Stimulated activated CD8-positive, alpha-beta memory T cell treated with anti-CD3 and anti-CD28 coated beads, Interleukin-15, amount 100 ng/mL, for 48 hours (primary cell): ENCODE results near the gene FAM163B.

Source experiments
- DNase-seq, 2 donors: peaks; one replicate each; pipeline ENCODE4 v3.0.0-alpha.2; 2020; ENCODE audit warnings: low read depth in 2 of 2

Gene FAM163B

DNA sequence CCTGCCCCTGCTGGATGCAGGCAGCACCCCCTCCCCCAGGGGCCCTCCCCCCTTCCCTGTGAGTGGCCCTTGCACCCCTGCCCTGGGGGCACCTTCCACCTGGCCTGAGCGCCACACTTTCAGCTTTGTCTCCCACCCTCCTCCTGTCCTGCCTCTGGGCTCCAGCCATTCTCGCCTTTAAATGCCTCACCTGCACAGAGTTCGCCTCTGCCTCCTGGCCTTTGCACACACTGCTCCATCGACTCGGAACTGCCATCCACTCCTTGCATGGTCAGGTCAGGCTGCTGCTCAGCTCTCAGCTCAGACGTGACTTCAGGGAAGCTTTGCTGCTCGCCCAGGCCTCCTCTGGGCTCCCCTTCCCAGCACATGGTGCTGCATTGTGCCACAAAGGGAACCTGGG is 10.2 kb downstream of the FAM163B start:
- DNase-seq = no peak

DNA sequence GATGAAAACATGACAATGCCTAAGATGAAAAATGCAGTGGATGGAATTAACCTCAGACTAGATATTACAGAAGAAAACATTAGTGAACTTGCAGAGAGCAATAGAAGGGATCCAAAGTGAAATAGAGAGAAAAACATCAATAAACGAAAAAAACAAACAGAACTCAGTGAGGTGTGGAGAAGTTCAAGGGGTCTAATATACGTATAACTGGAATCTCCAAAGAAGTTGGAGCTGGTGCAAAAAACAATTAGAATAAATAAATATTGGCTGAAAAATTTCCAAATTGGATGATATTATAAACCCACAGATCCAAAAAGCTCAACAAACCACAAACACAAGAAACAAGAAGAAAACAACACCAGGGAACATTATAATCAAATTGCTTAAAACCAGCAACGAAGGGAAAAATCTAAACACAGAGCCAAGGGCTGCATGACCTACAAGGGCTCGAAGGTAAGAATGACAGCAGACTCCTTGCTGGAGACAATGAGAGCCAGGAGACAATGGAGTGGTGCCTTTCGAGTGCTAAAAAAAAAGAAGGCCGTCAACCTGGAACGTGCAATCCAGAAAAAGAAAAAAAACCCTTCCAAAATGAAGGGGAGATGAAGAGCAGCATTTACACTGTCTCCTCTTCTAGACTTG is 11.8 kb downstream of the FAM163B start:
- DNase-seq = no peak

DNA sequence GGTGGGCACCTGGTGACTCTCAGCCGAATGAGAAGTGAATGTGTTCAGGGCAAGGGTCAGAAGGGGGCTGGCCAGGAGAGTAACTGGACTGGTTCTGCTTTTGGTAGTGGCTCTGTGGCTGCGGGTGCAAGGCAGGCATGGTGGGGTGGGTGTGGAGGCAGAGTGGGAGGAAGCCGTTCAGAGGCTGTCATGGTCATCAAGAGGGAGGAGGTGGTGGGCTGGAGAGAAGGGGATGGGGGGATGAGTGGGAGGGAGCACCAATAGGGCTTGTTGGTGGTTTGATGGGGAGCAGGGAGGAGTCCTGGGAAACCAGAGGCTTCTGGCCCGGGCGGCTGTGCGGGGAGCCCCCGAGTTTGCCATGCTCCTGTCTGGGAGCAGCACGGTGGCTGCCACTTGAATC is 13.3 kb downstream of the FAM163B start:
- DNase-seq = no peak

DNA sequence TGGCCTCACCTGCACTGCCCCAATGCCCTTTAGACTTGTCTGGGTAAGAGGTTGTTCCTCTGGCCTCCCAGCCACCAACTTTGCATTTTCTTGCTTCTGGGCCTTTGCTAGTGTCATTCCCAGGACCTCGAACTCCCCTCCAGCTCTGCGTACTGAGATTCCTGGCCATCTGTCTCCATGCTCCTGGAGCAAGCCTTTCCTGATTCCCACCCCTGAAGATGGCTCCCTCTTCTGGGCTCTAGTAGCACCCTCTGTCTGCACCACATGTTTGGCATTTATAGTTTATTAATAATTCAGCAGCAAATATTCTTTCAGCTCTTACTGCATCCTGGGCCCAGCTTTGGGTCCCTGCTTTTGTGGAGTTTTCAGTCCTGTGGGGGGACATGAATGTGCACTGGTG is 14.9 kb downstream of the FAM163B start:
- DNase-seq = no peak

DNA sequence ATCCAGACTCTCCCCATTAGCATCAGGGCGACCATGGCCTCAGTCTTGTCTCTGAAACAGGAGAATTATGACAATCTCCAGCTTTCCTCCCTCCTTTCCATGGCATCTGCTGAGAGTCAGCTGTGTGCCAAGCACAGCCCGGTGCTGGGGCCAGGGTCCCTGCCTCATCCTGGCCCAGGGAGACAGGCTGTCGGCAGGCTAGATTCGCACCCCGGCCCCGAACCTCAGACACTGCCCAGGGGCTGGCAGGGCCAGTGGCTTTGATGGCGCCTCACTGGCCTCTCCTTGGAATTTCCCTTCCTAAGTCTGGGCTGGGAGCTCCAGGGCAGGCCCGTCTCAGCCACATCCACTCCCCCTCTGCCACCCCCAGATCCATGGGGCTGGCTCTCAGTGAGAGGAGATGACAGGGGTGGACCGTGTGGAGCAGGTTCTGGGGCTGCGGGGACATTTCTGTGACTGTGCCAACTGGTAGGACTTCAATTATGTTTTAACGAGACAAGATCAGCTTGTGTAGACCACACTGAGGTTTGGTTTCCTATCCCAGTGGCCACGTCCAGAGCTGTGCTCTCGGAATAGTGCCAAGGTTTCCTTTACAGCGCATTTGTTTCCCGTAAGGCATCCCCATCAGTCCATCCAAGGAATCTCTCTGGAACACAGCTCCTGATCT is 15.5 kb downstream of the FAM163B start:
- DNase-seq = no peak

DNA sequence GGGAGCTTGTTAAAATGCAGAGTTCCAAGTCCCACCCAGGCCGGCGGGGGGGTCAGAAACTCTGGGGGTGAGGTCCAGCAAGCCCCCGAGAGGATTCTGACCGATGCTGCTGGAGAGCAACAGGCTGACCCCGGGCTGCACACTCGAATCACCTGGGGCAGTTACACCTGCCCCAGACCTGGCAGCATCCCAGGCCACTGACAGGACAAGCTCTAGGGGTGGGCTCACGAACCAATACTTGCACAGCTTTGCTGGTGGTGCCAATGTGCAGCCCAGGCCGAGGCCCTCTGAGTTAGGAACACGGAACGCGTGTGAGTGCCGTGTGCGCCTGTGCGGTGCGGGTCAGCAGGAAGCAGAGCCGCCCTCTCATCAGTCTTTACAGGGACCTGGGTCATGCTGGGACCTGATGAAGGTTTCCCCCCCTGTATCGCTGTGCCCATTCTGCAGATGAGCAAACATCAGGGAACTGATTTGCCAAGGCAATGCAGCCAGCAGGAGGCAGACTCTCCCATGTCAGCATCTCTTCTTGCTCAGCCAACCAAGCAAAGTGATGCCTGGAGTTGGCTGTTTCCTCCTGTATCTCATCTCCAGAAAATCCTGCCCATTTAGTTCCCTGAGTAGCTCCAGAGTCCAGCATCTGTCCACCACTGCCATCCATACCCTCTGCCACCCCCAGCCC is 16.3 kb downstream of the FAM163B start:
- no peak for DNase-seq

DNA sequence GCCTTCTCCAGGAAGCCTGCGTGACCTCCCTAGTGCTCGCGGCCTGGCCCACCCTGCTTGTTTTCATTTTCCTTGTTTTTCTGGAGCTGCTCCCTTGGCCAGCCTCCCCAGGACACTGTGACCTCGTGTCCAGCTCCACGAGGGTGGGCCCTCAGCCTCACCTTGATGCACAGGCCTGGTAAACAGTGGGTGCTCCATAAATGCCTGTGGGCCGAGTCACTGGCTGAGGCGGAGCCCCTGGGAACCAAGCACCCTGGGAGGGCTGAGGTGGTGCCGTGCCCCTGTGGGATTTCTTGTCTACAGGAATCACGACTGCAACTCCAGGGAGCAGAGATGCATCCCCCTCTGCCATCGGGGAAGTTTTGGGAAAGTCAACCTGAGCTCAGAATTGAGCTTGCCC is 17.2 kb downstream of the FAM163B start:
- DNase-seq = no peak

DNA sequence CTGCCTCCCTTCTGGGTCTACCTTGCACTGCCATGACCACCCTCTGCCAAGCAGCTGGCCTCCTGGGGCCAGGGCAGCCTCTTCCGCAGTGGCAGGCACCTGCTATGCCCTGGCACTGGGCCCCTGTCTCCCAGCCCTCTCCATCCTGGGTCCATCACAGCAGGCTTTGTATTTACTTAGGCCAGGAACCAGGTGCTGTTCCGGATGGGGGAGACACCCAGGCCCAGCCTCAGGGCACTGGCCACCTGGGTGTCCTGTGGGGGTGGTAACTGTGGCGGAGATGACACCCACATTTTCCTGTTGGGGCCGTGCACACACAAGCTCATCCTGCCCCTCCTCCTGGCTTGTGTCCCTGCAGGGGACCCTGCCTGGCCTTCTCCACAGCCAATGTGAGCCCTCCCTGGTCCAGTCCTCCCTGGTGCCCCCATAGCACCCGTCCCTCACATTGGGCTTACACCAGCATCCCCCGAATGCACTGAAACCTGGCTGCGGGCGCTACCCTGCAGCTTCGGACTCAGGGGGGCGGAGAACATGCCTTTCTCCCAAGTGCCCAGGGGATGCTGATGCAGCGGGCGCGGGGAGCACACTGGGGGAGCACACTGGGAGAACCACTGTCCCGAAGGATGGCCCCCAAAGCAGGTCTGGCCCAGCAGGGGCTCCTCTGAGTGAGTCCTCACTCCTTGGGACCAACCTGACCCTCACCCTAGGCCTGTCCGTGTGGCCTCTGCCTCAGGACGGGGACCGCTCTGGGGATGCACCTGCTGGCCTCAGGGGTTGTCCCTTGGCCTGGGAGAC is 17.9 kb downstream of the FAM163B start:
- no peak for DNase-seq

DNA sequence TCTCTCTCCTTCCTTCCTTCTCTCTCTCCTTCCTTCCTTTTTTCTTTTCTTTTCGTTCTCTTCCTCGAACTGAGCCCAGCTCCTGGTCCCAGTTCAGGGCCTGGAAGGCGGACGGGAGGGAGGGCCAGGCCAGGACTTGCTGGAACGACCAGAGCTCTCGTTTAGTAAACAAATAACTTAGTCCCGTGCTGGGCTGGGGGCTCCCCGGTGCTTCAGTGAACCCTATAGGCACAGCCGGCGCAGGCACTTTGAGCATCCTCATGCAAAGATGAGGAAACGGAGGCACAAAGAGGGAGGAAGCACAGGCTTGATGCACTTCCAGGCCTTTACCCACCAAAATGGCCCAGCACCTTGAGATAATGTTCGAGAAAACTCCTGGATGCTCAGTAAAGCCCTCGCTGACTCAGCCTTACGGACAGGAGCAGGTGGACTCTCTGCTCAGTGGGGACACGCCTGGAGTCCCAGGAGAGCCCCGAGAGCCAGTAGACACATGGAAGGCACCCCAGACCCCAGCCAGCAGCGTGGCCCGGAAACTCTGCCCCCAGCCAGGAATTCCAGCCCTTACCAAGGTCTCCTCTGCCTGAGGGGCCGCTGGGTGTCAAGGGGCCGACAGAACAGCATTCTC is 18.8 kb downstream of the FAM163B start:
- no peak for DNase-seq

DNA sequence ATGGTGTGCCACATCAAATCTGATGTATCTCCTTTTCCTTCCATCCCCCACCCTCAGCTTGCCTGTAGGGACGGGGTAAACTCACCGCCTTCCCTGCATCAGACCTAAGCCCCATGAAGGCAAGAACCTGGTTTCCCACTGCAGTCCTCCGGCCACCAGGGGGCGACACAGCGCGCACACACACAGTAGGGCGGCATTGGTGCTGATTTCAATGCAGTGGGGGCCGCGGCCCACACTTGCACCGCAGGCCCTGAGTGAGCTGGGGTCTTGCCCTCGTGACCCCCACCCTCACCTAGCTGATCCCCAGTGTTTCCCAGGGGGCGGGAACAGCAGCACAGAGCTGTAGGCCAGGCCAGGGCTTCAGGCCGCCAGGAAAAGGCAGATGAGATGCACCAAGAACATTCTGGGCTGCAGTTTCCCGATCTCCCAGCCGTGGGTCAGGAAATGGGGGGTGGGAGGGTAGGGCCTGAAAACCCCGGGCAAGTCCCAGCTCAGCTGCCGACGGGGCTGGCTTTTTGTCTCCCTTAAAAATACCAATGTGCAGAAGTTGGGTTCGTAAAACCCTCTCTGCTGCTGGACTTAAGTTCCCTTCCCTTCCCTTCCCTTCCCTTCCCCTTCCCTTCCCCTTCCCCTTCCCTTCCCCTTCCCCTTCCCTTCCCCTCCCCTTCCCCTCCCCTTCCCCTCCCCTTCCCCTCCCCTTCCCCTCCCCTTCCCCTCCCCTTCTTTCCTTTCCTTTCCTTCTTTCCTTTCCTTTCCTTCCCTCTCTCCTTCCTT is 19.5 kb downstream of the FAM163B start:
- DNase-seq = peak in 1 of 2 donors; percentile 14

DNA sequence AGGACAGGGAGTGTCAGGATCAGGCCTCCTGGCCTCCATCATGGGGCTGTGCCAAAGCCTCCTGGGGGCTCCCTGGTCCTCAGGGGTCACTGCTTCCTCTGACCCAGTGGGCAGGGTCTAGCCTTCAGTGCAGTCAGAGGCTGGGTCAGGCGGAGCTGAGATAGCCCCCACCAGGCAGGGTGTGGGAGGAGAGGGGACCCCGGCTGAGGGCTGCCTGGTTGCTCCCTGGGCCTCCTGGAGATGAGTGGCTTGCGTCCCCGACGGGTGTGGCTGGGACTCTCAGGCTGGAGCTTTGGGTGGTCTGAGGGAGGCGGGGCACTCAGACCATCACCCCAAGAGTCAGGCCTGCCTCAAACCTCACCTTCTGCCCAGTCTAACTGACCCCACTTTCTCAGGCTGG is 21.7 kb downstream of the FAM163B start:
- no peak for DNase-seq

DNA sequence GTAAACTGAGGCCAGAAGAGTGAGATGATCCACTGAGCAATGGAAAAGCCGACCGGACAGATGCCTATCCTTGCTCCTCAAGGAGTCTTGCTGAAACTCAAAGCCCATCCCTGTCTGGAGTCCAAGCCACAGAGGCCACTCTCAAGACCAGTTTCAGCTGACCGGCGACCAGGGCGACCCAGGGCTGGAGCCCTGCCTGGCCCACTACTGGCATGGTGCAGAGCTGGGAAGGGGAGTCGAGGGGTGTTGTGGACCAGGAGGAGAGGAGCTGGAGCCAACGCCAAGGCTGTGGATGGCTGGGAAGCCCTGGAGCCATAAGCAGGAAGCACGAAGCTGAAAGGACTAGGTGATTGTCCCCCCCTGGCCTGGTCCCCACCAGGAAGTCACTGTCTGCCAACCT is 22.1 kb downstream of the FAM163B start:
- DNase-seq = no peak

DNA sequence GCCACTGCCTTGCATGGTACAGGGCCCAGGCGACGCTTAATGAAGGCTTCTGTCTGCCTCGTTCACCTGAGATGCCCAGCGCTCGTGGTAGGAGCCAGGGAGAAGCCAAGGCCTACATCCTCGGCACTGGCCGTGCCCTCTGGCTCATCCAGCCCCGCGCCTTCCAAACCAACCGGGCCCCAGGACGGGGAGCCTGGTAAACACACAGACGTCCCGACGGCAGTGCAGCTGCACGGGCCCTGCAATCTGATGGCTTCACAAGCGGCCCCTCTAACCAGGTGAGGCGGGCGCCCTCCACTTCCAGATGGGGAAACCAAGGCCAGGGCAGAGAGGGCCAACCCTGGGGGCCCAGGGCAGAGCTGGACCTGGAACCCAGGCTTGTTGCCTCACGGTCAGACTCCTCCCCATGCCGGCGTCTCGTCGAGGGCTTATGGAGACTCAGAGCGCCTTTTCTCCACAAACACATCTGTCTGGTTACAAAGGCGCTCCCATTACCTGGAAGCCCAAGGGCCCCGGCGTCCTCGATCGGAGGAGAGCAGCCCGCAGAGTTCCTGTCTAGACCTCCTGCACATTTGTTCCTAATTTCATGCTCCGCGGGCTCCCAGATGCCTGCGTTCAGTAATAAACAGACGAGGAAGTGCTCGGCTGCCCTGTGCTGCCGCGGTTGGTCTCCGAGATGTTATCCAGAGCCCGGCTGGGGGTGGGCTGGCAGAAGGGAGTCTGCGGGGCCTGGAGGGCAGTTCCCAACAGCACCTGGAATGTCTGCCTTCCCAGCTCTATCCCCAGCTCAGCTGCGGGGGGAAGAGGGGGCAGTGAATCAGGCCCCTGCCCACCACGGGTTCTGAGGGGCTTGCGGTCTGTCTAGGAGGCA is 23.5 kb downstream of the FAM163B start:
- no peak for DNase-seq

DNA sequence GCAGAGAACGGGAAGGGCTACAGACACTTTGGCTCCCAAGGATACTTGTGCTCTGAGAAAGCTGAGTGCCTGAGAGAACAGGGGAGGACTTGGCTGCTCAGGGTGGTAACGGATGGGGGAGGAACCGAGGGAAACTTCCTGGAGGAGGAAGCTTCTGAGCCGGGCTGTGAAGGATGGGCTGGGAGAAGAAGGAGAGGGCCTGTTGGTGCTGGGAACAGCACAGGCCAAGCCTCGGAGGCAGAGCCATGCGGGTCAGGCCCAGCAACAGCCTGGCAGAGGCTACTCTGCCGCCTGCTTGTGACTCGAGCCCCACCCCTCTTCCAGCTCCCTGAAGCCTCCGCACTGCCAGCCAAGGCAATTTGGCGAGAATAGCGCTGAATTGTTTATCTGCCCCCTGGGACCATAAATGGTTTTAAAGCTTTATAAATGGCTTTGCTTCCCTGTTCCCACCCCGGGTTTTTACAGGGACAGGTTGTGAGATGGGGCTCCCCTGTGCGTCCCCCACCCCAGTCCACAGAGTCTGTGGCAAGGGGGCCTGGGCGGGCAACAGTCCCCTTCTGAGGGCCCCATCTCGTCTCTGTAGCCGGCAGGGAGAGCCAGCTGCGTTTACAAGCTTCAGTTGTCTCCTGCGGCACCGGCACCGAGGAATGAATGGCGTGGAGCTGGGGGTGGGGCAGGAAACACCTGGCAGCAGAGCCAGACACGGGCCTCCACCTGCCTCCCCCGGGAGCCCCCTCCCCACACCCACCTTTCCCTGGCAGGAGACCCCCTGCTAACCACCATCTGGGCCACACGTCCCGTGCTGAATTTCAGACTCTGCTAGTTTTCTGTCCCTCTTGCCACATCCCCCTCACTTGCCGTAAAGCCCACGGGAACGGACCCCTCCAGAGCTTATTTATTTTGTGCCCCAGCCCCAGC is 24.4 kb downstream of the FAM163B start:
- no peak for DNase-seq

DNA sequence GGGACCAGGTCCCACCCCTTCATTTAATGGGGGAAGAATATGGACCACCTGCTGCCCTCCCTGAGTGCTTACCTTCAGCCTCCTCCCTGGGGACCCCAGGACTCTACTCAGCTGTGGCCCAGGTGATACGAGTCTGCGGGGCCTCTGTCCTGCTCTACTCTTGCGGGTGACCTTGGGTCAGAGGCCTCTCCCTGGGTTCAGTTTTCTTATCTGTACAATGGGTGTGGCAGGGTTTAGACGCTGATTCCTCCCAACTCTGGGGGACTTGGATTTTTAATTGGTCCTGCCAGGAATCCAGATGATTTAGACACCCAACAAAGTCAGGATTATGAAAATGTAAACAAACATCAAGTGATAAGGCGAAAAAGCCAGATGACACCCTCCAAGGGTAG is 25.0 kb downstream of the FAM163B start:
- no peak for DNase-seq

DNA sequence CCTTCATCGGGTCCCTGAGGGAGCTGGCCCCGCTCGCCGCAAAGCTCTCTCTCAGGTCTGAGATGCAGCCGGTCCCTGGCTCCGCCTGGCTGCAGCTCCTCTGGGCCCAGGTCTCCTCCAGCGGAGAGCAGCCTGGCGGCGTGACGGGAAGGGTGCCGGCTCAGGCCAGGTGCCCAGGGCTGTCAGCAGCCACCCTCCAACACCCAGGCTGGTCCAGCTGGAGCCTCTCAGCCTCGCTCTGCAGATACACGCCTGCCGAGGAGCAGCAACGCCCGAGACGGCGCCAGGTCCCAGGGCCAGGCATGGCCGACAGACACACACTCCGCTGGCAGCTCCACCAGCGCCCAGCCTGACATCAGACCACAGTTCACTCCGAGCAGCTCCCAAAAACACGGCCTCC is 25.6 kb downstream of the FAM163B start:
- no peak for DNase-seq

DNA sequence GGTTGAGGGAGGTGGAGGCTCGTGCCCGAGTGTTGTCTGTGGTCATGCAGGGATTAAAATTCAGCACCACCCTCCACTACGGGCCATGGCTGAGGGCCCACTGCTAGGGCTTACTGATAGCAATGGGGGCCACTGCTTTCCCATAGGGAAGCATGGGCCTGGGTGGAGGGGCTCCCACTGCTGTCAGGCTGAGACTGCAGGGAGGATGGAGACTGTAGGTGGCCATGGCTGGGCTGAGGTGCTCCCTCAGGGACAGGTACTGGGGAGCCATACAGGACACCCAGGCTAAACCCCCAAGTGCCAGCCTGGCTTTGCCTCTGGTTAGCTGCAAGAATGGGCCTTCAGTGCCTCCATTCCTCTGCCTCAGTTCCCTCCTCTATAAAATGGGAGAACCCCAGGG is 26.1 kb downstream of the FAM163B start:
- DNase-seq = no peak

DNA sequence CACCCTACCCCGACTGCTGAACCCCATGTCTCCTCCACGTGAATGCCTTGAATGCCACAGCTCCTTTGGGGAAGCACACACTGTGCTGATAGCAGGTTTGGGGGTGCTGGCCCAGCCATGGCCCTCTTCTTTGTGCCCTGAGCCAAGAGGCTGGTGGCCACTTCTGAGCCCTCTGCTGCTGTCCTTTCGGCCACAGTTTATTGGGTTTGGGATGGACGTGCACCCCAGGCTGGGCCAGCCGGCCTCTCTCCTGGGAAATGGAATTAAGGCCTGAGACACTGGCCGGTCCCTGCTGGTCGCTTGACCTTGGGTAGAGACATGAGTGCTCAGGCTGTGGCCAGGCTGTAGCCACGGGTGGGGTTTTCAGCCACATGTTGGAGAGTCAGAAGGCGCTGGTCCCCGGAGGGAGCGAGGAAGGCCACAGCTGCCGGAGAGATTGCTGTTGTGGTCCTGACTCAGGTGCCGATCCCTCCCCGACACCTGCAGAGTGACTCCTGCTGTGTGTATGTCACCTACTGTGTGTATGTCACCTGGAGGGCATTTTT is 26.6 kb downstream of the FAM163B start:
- DNase-seq = no peak
